ENCODE measurements around the gene MACROD2. TPM values are rescaled to one million over a fixed set of nuclear protein-coding genes. Genes with fewer than 3 reads are reported as not detected.

Gene MACROD2
- polyA plus RNA-seq, 2 of the 4 experiments (the other 2 are of a cell fraction): 0.96 to 1.3 TPM

DNA sequence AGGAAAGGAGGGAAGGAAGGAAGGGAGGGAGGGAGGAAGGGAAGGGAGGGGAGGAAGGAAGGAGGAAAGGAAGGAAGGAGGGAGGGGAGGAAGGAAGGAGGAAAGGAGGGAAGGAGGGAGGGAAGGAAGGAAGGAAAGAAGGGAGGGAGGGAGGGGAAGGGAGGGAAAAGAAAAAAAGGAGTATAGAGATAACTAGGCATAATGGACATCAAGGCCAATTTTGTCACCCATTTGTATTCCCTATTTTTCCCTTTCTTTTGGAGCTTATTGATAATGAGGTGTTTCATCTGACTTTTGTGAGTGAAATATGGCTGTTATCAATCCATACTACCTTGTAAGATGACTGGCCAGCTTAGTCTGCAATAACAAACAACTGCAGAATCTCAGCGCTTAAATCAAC lies 624.1 kb downstream of the MACROD2 start:
- no peak overlapping the region for H3K27ac ChIP-seq
- CTCF ChIA-PET: interaction anchor here (0.6 to 1.0 kb wide), 2 partner anchors 10 to 81 kb away, joined by 3 read pairs; no protein-coding TSS in a partner anchor
- ATAC-seq (no peak), DNase-seq (ENCODE audit: low read depth in 1 of 2, low spot score in 1 of 2) (no peak), FAIRE-seq (no peak)
- H3K9me3 ChIP-seq: 0 out of 3 replicates have a peak, but pooled peaks cover 6% of the 10 kb centered on the region
- no peak overlapping the region for H3K4me2 ChIP-seq
- H3K4me3 ChIP-seq: no peak overlapping the region
- TF ChIP-seq CHD2 (IDR thresholded peaks at IDR 0.05; ENCODE audit: low read length, partially characterized antibody) (no peak), FOSB (CRISPR knock-in tag; IDR thresholded peaks at IDR 0.05) (no peak), NR3C1 (IDR thresholded peaks at IDR 0.05) (no peak), RCOR1 (IDR thresholded peaks at IDR 0.05; ENCODE audit: low read depth, low read length) (no peak), NFE2L2 (conservative IDR thresholded peaks at IDR 0.05; ENCODE audit: low read length) (no peak), BHLHE40 (IDR thresholded peaks at IDR 0.05; ENCODE audit: low read depth, low read length) (no peak), HEYL (CRISPR knock-in tag; IDR thresholded peaks at IDR 0.05) (no peak), HOXB13 (CRISPR knock-in tag; IDR thresholded peaks at IDR 0.05; ENCODE audit: low read depth) (no peak), PHF8 (IDR thresholded peaks at IDR 0.05; ENCODE audit: borderline replicate concordance, low read depth) (no peak), KDM5A (IDR thresholded peaks at IDR 0.05) (no peak), EHF (CRISPR knock-in tag; IDR thresholded peaks at IDR 0.05) (no peak), CEBPB (IDR thresholded peaks at IDR 0.05) (no peak), ESRRA (IDR thresholded peaks at IDR 0.05; ENCODE audit: borderline replicate concordance, low read length) (no peak)
- TF ChIP-seq, protein P1, sequence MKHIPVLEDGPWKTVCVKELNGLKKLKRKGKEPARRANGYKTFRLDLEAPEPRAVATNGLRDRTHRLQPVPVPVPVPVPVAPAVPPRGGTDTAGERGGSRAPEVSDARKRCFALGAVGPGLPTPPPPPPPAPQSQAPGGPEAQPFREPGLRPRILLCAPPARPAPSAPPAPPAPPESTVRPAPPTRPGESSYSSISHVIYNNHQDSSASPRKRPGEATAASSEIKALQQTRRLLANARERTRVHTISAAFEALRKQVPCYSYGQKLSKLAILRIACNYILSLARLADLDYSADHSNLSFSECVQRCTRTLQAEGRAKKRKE (CRISPR knock-in tag; IDR thresholded peaks at IDR 0.05; ENCODE audit: low read depth): no peak
- TF ChIP-seq, protein P2, sequence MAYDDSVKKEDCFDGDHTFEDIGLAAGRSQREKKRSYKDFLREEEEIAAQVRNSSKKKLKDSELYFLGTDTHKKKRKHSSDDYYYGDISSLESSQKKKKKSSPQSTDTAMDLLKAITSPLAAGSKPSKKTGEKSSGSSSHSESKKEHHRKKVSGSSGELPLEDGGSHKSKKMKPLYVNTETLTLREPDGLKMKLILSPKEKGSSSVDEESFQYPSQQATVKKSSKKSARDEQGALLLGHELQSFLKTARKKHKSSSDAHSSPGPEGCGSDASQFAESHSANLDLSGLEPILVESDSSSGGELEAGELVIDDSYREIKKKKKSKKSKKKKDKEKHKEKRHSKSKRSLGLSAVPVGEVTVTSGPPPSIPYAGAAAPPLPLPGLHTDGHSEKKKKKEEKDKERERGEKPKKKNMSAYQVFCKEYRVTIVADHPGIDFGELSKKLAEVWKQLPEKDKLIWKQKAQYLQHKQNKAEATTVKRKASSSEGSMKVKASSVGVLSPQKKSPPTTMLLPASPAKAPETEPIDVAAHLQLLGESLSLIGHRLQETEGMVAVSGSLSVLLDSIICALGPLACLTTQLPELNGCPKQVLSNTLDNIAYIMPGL (CRISPR knock-in tag; IDR thresholded peaks at IDR 0.05; ENCODE audit: borderline replicate concordance): no peak
- H3K4me1 ChIP-seq: peaks cover 33% of the 10 kb centered on the region
- POLR2A ChIA-PET: no interaction called here
- WGBS (ENCODE audit: missing lambda C conversion rate): 92% methylated on average over 1 of the region's 1 CpG

DNA sequence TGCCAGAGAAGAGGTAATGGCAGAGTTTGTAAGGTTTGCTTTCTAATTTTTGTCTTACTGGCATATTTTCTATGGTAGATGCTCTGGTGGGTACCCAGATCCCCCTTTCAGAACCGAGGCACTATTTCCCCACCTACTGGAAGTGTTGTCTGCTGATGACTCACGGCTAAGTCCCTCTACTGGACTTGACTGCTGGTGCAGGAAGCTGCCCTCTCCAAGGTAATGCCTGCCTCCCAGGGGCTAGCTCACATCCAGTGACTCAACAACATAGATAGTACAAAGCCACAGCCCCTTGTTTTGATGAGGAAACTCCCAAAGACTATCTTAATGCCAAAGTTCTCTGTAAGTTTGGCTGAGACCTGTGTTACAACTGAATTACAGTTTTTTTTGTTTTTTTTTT lies 627.5 kb downstream of the MACROD2 start:
- no peak overlapping the region for H3K4me3 ChIP-seq
- H3K27ac ChIP-seq: peak overlapping the region in 1 of 2 experiments; percentile 2; a peak in 1 of 6 replicates
- DNase-seq (ENCODE audit: low read depth in 1 of 2, low spot score in 1 of 2) (peak; percentile 34 to 77), ATAC-seq (peak; percentile 97), FAIRE-seq (peak; percentile 87)
- TF ChIP-seq MAFK (IDR thresholded peaks at IDR 0.05; ENCODE audit: partially characterized antibody) (peak; percentile 49), CBX8 (IDR thresholded peaks at IDR 0.05) (no peak), RAD21 (conservative IDR thresholded peaks at IDR 0.05 in 1 of 2, IDR thresholded peaks at IDR 0.05 in 1 of 2) (peak; percentile 46 to 58), FOSL2 (IDR thresholded peaks at IDR 0.05) (0 out of 2 replicates have a peak, but pooled peaks have one; percentile 13), FOSL2 (CRISPR knock-in tag; IDR thresholded peaks at IDR 0.05) (peak; percentile 81), SMC3 (IDR thresholded peaks at IDR 0.05) (peak; percentile 50)
- TF ChIP-seq, protein P3, sequence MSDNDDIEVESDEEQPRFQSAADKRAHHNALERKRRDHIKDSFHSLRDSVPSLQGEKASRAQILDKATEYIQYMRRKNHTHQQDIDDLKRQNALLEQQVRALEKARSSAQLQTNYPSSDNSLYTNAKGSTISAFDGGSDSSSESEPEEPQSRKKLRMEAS (IDR thresholded peaks at IDR 0.05): no peak
- ChIA-PET POLR2A (no interaction called here), CTCF (interaction anchor here (0.9 to 1.5 kb wide), 3 partner anchors 38 to 285 kb away, joined by 3 to 6 read pairs (median 6); partner anchors contain the start of gene FLRT3)
- WGBS (ENCODE audit: missing lambda C conversion rate): 8% methylated on average over 2 of the region's 2 CpGs
- H3K9me3 ChIP-seq: no peaks in the 10 kb centered on the region
- H3K4me1 ChIP-seq: peaks cover 17% of the 10 kb centered on the region
- H3K4me2 ChIP-seq: peak overlapping the region; percentile 25; the same call in 1 of the 3 replicates

DNA sequence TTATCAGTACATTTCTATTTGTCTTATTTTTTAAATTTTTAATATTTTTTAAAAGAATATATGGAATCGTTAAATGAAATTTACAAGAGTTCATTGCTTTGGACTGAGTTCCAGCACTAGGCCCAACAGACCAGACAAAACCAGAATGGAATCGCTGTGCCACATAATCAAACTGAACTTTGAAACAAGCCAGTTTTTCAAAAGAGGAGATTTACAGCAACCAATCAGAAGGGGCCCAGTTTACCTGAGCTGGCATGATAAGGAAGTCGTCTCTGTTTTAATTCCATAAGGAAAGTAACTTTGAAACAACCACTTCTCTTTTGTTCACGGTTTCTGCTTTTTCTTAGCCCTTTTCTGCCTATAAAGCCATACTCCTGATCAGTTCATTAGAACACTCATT lies 635.7 kb downstream of the MACROD2 start:
- Histone ChIP-seq H3K4me1 (no peaks in the 10 kb centered on the region), H3K9me3 (no peaks in the 10 kb centered on the region), H3K27ac (no peak overlapping the region), H3K4me3 (no peak overlapping the region), H3K4me2 (no peak overlapping the region)
- WGBS (ENCODE audit: missing lambda C conversion rate): 80% methylated on average over 4 of the region's 4 CpGs
- no peak for TF ChIP-seq TFCP2L1 (CRISPR knock-in tag; IDR thresholded peaks at IDR 0.05)
- no peak for TF ChIP-seq HDAC2 (IDR thresholded peaks at IDR 0.05)
- TF ChIP-seq FOXS1 (CRISPR knock-in tag; IDR thresholded peaks at IDR 0.05): no peak
- ATAC-seq: no peak
- FAIRE-seq: no peak
- ChIA-PET CTCF (no interaction called here), POLR2A (no interaction called here)
- DNase-seq (ENCODE audit: low read depth in 1 of 2, low spot score in 1 of 2): no peak

All from A549 (cell line).